ENCODE measurements around the gene LINGO3.

LINGO3 gene

GRCh38 chr19:2339644-2340310, 31.8 kb upstream of the LINGO3 start:
- no peak for DNase-seq

- DNase-seq, result no peak
Measured at GRCh38 chr19:2338751-2339643, 31.0 kb upstream of the LINGO3 start.

GRCh38 chr19:2338055-2338615, 30.2 kb upstream of the LINGO3 start:
- DNase-seq, result no peak

GRCh38 chr19:2337329-2337707, 29.4 kb upstream of the LINGO3 start:
- no peak for DNase-seq

- DNase-seq, result no peak
Measured at GRCh38 chr19:2336528-2337328, 28.8 kb upstream of the LINGO3 start.

GRCh38 chr19:2335848-2336247, 27.9 kb upstream of the LINGO3 start:
- DNase-seq, result no peak

- no peak for DNase-seq
Measured at GRCh38 chr19:2334986-2335846, 27.3 kb upstream of the LINGO3 start.

GRCh38 chr19:2334426-2334825, 26.5 kb upstream of the LINGO3 start:
- DNase-seq, result no peak

- DNase-seq, result no peak
Measured at GRCh38 chr19:2333807-2334211, 25.9 kb upstream of the LINGO3 start.

- DNase-seq, result no peak
Measured at GRCh38 chr19:2333027-2333806, 25.3 kb upstream of the LINGO3 start.

GRCh38 chr19:2332341-2333026, 24.5 kb upstream of the LINGO3 start:
- DNase-seq, result peak; percentile 44

GRCh38 chr19:2331601-2332246, 23.8 kb upstream of the LINGO3 start:
- no peak for DNase-seq

GRCh38 chr19:2330632-2331284, 22.8 kb upstream of the LINGO3 start:
- DNase-seq, result no peak

GRCh38 chr19:2330255-2330631, 22.3 kb upstream of the LINGO3 start:
- DNase-seq, result no peak

- DNase-seq, result no peak
Measured at GRCh38 chr19:2329501-2329916, 21.6 kb upstream of the LINGO3 start.

- DNase-seq, result no peak
Measured at GRCh38 chr19:2329149-2329478, 21.2 kb upstream of the LINGO3 start.

GRCh38 chr19:2328401-2329148, 20.6 kb upstream of the LINGO3 start, which contains the start of the genes LSM7 and SPPL2B:
TSS of gene LSM7 (minus strand) at chr19:2328586. CDS start at chr19:2328566, 20 bp downstream.
TSS of gene SPPL2B (plus strand) at chr19:2328684. CDS start at chr19:2328710, 26 bp downstream.
- DNase-seq, result peak; percentile 92

GRCh38 chr19:2327773-2328400, 19.9 kb upstream of the LINGO3 start:
- peak; percentile 82 for DNase-seq
